BE2C (cell line): ENCODE data around the gene SMARCD3.

ENCODE experiments used
- DNase-seq: peaks from one replicate; pipeline ENCODE4 v3.0.0-alpha.2; 2020
- H3K27me3 ChIP-seq: fragments of 250-450 bp; sonication (Bioruptor Pico); 2 replicates; pipeline ENCODE4 v1.5.1; 2020; ENCODE audit warnings: mild to moderate bottlenecking
- H3K36me3 ChIP-seq: fragments of 250-450 bp; sonication (Bioruptor Pico); 2 replicates; pipeline ENCODE4 v1.5.1; 2020; ENCODE audit warnings: mild to moderate bottlenecking
- H3K4me1 ChIP-seq: fragments of 250-450 bp; sonication (Bioruptor Pico); 2 replicates; pipeline ENCODE4 v1.5.1; 2020
- H3K4me3 ChIP-seq: 2 replicates; pipeline ENCODE4 v1.5.1; 2011; ENCODE audit warnings: low read depth, low read length
- H3K9me3 ChIP-seq: fragments of 250-450 bp; sonication (Bioruptor Pico); 2 replicates; pipeline ENCODE4 v1.5.1; 2020
- CTCF ChIP-seq: IDR thresholded peaks from 2 replicates; pipeline ENCODE4 v1.5.1; 2012; ENCODE audit warnings: mild to moderate bottlenecking, low read depth, low read length

SMARCD3 gene

GRCh38 chr7:151260471-151260870 is 12.0 kb upstream of the SMARCD3 start:
- H3K27me3 ChIP-seq, result peaks cover 24% of the 10 kb centered on the region; the same call in 1 of the 2 replicates
- no peak for TF ChIP-seq CTCF
- no peaks in the 10 kb centered on the region for H3K9me3 ChIP-seq
- no peak for DNase-seq
- no peaks in the 10 kb centered on the region for H3K36me3 ChIP-seq
- no peak overlapping the region for H3K4me3 ChIP-seq
- H3K4me1 ChIP-seq, result no peaks in the 10 kb centered on the region

GRCh38 chr7:151257990-151258389 is 9.5 kb upstream of the SMARCD3 start:
- no peaks in the 10 kb centered on the region for H3K9me3 ChIP-seq
- H3K4me1 ChIP-seq, result no peaks in the 10 kb centered on the region
- no peak overlapping the region for H3K4me3 ChIP-seq
- no peaks in the 10 kb centered on the region for H3K36me3 ChIP-seq
- no peak for TF ChIP-seq CTCF
- DNase-seq, result no peak
- H3K27me3 ChIP-seq, result peaks cover 24% of the 10 kb centered on the region; the same call in 1 of the 2 replicates

- no peaks in the 10 kb centered on the region for H3K9me3 ChIP-seq
- H3K4me1 ChIP-seq, result peaks cover 6% of the 10 kb centered on the region
- H3K27me3 ChIP-seq, result peaks cover 23% of the 10 kb centered on the region; the same call in 1 of the 2 replicates
Observed at GRCh38 chr7:151256410-151257045, 8.0 kb upstream of the SMARCD3 start.

GRCh38 chr7:151255390-151255789 is 6.9 kb upstream of the SMARCD3 start:
- H3K27me3 ChIP-seq, result peaks cover 16% of the 10 kb centered on the region; the same call in 1 of the 2 replicates
- H3K36me3 ChIP-seq, result no peaks in the 10 kb centered on the region
- TF ChIP-seq CTCF, result no peak
- H3K4me1 ChIP-seq, result peaks cover 6% of the 10 kb centered on the region
- no peaks in the 10 kb centered on the region for H3K9me3 ChIP-seq
- DNase-seq, result no peak
- H3K4me3 ChIP-seq, result no peak overlapping the region

More at GRCh38 chr7:151256410-151257045, 8.0 kb upstream of the SMARCD3 start:
- no peak for TF ChIP-seq CTCF
- Histone ChIP-seq H3K4me3 (no peak overlapping the region), H3K36me3 (no peaks in the 10 kb centered on the region)
- no peak for DNase-seq

GRCh38 chr7:151254851-151255250 is 6.4 kb upstream of the SMARCD3 start:
- no peak for TF ChIP-seq CTCF
- no peak overlapping the region for H3K4me3 ChIP-seq
- DNase-seq, result no peak
- no peaks in the 10 kb centered on the region for H3K36me3 ChIP-seq
- peaks cover 13% of the 10 kb centered on the region; the same call in 1 of the 2 replicates for H3K27me3 ChIP-seq
- H3K4me1 ChIP-seq, result peaks cover 6% of the 10 kb centered on the region
- H3K9me3 ChIP-seq, result no peaks in the 10 kb centered on the region

- Histone ChIP-seq H3K36me3 (no peaks in the 10 kb centered on the region), H3K4me1 (peaks cover 6% of the 10 kb centered on the region), H3K27me3 (peaks cover 12% of the 10 kb centered on the region; the same call in 1 of the 2 replicates), H3K4me3 (no peak overlapping the region), H3K9me3 (no peaks in the 10 kb centered on the region)
- TF ChIP-seq CTCF, result no peak
- DNase-seq, result no peak
Observed at GRCh38 chr7:151254316-151254715, 5.8 kb upstream of the SMARCD3 start.
